ENCODE results near the gene ZSCAN5A. TPM values are rescaled to one million over a fixed set of nuclear protein-coding genes. Genes with fewer than 3 reads are reported as not detected.
"Not testable (repeated sequence)": the region's sequence is repeated elsewhere in the genome, so short reads cannot be mapped to it uniquely, and the experiment has no call there.

Gene ZSCAN5A
- total RNA-seq, 1 donor from 2014 or later: 16.7 TPM

GRCh38 chr19:56211718-56212117, 102.9 kb downstream of the ZSCAN5A start:
- Histone ChIP-seq H3K27me3 (ENCODE audit: low read depth) (peaks cover 39% of the 10 kb centered on the region), H3K27ac (replicated peaks) (no peak overlapping the region), H3K4me1 (no peaks in the 10 kb centered on the region), H3K36me3 (no peaks in the 10 kb centered on the region), H3K4me3 (no peak overlapping the region), H3K9me3 (replicated peaks) (no peaks in the 10 kb centered on the region)
- no peak for DNase-seq
- TF ChIP-seq CTCF (IDR thresholded peaks at IDR 0.05; ENCODE audit: borderline replicate concordance): no peak
- intact Hi-C loops (cut with micrococcal nuclease): no loop called here

GRCh38 chr19:56210036-56210435, 104.6 kb downstream of the ZSCAN5A start:
- DNase-seq; H3K4me1 ChIP-seq; H3K9me3 ChIP-seq (replicated peaks); H3K36me3 ChIP-seq; H3K4me3 ChIP-seq; H3K27ac ChIP-seq (replicated peaks); intact Hi-C loops (cut with micrococcal nuclease): not testable (repeated sequence)
- H3K27me3 ChIP-seq (ENCODE audit: low read depth): peaks cover 29% of the 10 kb centered on the region

GRCh38 chr19:56209091-56209490, 105.5 kb downstream of the ZSCAN5A start:
- intact Hi-C loops (cut with micrococcal nuclease): no loop called here
- no peaks in the 10 kb centered on the region for H3K36me3 ChIP-seq
- no peak overlapping the region for H3K27ac ChIP-seq (replicated peaks)
- no peaks in the 10 kb centered on the region for H3K4me1 ChIP-seq
- no peaks in the 10 kb centered on the region for H3K9me3 ChIP-seq (replicated peaks)
- peaks cover 19% of the 10 kb centered on the region for H3K27me3 ChIP-seq (ENCODE audit: low read depth)
- DNase-seq: no peak
- no peak for TF ChIP-seq CTCF (IDR thresholded peaks at IDR 0.05; ENCODE audit: borderline replicate concordance)
- no peak overlapping the region for H3K4me3 ChIP-seq

GRCh38 chr19:56207581-56207980, 107.1 kb downstream of the ZSCAN5A start:
- H3K9me3 ChIP-seq (replicated peaks); H3K36me3 ChIP-seq; H3K4me1 ChIP-seq; intact Hi-C loops (cut with micrococcal nuclease); H3K4me3 ChIP-seq; H3K27ac ChIP-seq (replicated peaks); DNase-seq: not testable (repeated sequence)
- H3K27me3 ChIP-seq (ENCODE audit: low read depth): peaks cover 19% of the 10 kb centered on the region

- Histone ChIP-seq H3K27ac (replicated peaks) (no peak within 1 kb of the TSS), H3K9me3 (replicated peaks) (no peaks in the 10 kb centered on the region), H3K4me3 (no peak within 1 kb of the TSS), H3K4me1 (no peaks in the 10 kb centered on the region), H3K36me3 (no peaks in the 10 kb centered on the region), H3K27me3 (ENCODE audit: low read depth) (peaks cover 18% of the 10 kb centered on the region)
- intact Hi-C loops (cut with micrococcal nuclease): no loop called here
- TF ChIP-seq CTCF (IDR thresholded peaks at IDR 0.05; ENCODE audit: borderline replicate concordance): no peak
- DNase-seq: no peak
Measured at GRCh38 chr19:56201973-56202372, 112.7 kb downstream of the ZSCAN5A start, which contains the start of gene ZSCAN5C. Gene ZSCAN5C (plus strand): TSS chr19:56202273. CDS start chr19:56205914, 3,641 bp downstream.

GRCh38 chr19:56199687-56200086, 115.0 kb downstream of the ZSCAN5A start:
- no peak for TF ChIP-seq CTCF (IDR thresholded peaks at IDR 0.05; ENCODE audit: borderline replicate concordance)
- Histone ChIP-seq H3K36me3 (no peaks in the 10 kb centered on the region), H3K4me3 (no peak overlapping the region), H3K4me1 (no peaks in the 10 kb centered on the region), H3K27ac (replicated peaks) (no peak overlapping the region), H3K9me3 (replicated peaks) (no peaks in the 10 kb centered on the region), H3K27me3 (ENCODE audit: low read depth) (peaks cover 13% of the 10 kb centered on the region)
- intact Hi-C loops (cut with micrococcal nuclease): no loop called here
- DNase-seq: no peak

GRCh38 chr19:56197646-56198045, 117.0 kb downstream of the ZSCAN5A start, which contains the start of gene ZSCAN5B:
Gene ZSCAN5B (minus strand): TSS chr19:56197783. CDS start chr19:56193052, 4,731 bp downstream.
- H3K27me3 ChIP-seq (ENCODE audit: low read depth); intact Hi-C loops (cut with micrococcal nuclease); H3K27ac ChIP-seq (replicated peaks); H3K4me1 ChIP-seq; H3K36me3 ChIP-seq; H3K4me3 ChIP-seq; H3K9me3 ChIP-seq (replicated peaks); DNase-seq: not testable (repeated sequence)

Data from left ventricle myocardium inferior (tissue), 1 donor.